Amygdala (tissue), 56 donors: ENCODE data around the gene RBM4B.
"Not testable (repeated sequence)": the region's sequence is repeated elsewhere in the genome, so short reads cannot be mapped to it uniquely, and the experiment has no call there.

Experiments used
- DNase-seq, 56 donors: peaks; one replicate each; lab custom pipeline; 2025; lab: John Stamatoyannopoulos, UW

RBM4B gene

DNA sequence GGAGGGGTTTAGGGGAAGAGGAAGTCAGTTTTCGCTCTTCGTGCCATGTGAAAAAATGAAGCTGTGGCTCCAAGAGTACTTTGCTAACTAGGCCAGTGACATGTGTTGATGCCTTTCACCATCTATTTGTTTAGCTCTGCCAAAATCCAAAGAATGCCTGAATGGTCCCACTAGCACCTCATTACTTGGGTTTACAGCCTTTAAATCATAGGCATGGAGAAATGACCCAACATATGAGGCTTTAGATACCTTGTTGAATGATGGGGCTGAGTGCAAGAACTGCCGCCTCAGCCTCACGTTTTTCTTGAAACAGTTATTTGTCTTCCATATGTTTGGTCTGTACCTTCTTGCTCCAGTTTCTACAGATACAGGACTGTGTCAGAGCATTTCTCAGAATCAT is 30.9 kb downstream of the RBM4B start:
- DNase-seq, result no peak

DNA sequence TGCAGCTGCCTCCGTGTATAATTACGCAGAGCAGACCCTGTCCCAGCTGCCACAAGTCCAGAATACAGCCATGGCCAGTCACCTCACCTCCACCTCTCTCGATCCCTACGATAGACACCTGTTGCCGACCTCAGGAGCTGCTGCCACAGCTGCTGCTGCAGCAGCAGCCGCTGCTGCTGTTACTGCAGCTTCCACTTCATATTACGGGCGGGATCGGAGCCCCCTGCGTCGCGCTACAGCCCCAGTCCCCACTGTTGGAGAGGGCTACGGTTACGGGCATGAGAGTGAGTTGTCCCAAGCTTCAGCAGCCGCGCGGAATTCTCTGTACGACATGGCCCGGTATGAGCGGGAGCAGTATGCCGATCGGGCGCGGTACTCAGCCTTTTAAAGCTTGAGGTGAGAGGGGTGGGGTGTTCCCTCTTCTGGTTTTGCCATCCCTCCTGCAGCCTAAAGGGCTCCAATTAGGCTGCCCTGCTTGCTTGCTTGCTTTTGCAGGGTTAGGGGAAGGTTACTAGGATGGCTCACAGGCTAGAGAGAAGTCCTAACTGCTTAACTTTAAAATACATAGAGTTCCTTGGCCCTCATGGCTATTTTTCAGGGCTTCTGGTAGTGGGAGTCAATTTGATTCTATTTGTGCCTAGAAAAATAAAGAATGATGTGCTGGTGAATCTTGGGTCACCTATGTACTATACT is 33.8 kb downstream of the RBM4B start:
- DNase-seq, result no peak

DNA sequence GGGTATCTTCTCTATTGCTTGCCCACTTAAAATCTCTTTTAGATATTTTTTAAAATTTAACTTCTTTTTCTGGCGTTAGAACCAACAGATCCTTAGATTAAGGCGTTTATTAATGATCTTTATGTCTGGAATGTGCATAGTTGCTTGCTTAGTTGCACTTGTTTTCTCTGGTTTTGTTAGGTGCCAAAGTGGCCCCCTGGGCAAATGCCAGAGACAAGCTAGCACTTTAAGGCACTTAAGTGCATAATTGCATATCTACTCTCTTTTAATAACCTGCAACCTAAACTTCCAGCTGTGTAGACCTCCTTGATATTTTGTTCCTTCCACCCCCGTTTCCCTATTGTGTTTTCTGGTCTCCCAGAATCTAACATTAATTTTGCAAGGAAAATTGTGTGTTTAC is 35.9 kb downstream of the RBM4B start:
- no peak for DNase-seq

DNA sequence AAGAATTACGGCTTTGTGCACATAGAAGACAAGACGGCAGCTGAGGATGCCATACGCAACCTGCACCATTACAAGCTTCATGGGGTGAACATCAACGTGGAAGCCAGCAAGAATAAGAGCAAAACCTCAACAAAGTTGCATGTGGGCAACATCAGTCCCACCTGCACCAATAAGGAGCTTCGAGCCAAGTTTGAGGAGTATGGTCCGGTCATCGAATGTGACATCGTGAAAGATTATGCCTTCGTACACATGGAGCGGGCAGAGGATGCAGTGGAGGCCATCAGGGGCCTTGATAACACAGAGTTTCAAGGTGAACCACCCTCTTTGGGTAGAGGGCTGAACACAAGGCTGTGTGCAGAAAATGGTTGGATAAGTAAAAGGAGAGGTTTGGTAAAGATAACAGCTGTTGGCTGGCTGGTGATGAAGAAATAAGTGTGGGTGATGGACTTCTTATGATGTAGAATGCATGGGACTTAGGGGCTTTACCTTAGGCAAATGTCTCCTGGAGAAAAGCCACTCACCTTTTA is 37.8 kb downstream of the RBM4B start:
- not testable (repeated sequence) for DNase-seq

DNA sequence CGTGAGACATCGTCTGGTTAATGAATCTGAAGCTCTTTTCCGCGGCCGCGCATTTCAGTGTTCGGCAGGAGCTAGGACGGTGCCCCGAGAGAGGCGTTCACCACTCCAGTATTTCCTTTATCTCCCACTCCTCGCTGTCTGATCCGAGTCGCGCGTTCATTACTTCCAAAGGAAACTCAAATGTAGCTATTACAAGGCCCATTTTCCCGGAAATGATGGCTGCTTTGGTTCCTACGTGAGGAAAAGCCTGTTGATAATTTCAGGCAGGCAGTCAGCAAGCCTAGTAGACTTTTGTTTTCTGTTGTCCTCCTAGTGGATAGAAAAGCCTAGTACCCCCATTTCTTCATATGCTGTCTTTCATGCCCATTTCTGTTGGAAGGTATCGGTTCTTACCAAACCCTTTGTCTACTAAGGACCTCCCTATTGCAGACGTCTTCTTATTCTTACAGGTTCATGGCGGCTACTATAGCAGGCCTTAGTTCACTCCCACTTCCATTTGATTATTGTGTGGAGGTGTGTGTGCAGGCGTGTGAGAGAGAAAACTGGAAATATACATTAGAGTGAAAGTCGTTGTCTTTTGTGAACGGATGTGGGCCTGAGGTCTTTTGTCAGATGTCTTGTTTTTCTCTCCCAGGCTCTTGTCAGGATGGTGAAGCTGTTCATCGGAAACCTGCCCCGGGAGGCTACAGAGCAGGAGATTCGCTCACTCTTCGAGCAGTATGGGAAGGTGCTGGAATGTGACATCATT is 38.4 kb downstream of the RBM4B start:
- DNase-seq, result peak in 14 of 56 donors; percentile 10 to 65 (median 48)

DNA sequence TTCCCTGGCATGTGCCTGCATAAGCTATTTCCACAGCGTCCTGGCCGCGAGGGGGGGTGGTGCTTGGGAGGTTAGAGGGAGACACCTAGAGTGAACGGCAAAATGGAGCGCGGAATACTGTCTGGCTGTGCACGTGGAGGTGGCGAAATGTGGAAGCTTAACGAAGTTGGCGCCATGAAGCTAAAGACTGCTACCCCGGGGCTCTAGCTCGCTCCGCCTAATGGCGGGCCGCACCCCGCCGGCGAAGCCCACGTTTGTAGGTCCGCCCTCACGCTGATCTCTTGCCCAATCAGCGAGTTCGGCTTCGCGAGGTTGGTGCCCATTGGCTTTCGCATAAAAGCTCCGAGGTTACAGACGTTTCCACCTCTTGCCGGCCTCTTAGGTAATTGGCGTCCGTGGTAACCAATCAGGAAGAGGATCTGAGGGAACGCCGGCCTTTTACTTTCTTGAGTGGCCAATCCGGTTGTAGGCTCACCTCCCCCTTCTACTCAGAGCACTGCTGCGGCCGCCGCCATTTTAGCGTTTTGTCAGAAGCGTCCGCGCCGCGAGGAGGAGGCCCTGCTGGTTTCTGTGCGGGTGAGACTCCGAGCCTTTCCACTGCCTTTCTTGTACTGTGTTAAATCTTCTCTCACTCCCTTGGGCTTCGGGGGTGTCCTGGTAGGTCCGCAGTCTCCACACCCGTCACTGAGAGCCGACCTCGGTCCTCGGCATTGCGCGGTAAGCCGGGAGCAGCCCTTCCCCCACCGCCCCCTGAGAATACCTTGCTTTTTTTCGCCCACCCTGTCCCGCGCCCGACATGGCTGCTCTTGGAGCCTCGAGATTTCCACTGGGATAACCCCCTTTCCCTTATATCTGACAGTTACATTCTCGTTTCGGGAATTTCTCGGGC is 39.3 kb downstream of the RBM4B start, which contains the start of gene RBM4:
RBM4 (plus strand) TSS at position 527 of the 889 bp plus-strand sequence. CDS start 1,009 bp downstream, outside the sequence.
- peak; percentile 66 to 100 (median 98) for DNase-seq

DNA sequence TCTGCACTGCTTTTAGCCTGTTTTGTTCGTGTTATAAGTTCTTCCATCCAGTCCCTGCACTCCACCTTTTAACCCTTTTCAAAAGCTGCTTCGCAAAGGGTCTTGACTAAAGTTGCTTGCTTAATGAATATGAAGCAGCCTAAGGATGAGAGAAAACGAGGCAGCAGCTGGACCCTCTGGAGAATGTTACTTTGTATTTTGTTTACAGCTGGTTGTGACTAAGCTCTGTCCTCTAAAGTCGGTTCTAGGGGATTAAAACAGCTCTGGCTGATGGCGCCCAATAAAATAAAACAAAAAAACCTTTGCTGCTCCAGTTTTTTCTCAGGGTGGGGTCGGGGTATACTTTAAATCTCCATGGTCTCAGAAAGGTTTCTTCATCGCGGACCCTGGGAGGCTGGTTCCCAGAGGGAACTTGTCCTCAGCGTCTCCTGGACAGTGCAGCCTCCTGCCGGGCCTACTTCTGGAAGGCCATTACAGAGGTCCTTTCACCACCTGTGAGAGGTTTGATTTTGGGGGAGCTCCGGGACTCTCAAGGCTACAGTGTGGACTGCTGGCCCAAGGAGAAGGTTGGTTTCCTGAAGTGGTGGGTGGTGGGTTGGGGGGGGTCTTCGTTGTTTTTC is 40.0 kb downstream of the RBM4B start:
- peak in 1 of 56 donors; percentile 33 for DNase-seq

DNA sequence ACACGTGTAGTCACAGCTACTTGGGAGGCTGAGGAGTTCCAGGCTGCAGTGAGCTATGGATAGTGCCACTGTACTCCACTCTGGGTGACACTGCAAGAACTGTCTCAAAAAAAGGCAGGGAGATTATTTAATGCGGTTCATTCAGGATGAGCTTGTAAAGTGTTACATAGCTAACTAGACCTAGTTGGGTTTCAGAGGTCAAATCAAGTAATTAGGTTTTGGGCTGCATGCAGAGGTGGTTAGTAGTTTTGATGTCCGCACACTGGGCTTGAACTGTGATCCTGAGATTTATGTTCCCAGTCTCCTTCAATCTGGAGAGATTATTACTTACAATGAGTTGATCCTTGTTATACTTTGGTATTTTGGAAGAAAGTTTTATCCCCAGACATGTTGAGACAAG is 41.3 kb downstream of the RBM4B start:
- DNase-seq, result no peak

DNA sequence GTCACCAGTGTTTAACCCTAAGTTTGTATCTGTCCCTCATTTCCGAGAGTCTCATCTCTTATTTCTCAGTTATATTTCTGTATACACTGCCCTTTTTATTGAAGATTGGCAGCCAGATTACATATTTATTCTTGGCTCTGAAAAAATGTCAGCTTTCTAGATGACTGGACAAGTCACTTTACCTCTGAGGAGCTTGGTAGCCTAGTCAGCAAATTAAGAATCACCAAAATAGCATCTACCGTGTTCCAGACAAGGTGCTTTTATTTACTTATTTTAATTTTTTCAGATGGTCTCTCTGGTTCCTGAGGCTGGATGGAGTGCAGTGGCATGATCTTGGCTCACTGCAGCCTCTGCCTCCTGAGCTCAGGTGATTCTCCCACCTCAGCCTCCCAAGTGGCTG is 44.7 kb downstream of the RBM4B start:
- DNase-seq, result no peak

DNA sequence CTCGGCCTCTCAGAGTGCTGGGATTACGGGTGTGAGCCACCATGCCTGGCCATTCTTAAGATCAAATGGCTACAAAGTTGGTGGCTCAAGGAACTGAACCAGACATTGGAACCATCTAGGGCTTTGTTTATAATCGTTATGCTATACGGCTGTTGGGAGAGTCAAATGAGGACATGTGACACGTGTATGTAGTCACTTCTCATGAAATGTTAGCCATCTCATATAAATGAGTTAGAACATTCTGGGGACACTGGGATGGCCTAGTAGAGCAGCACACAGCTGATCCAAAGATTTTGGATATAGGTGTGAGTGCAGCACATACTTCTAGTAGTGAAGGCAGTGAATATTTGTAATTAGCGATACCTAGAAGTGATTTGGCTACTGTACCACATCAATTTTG is 45.8 kb downstream of the RBM4B start:
- no peak for DNase-seq

DNA sequence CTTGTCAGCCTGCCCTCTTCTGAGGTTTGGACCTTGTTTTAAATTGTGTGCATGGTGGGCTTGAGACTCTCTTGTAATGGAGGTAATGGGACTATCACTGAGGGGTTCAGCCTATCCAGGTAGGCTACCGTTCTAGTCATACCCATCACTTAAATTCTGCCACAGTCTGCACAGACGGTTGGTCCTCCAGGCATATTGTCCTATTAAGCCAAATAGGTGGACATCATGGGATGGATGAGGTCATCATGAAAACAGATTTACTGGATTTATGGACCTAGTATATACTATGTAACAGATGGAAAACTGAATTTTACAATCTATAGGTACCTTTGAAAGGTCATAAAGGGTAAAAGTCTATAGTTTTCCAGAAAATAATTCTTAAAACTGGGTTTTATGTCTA is 48.3 kb downstream of the RBM4B start:
- no peak for DNase-seq

DNA sequence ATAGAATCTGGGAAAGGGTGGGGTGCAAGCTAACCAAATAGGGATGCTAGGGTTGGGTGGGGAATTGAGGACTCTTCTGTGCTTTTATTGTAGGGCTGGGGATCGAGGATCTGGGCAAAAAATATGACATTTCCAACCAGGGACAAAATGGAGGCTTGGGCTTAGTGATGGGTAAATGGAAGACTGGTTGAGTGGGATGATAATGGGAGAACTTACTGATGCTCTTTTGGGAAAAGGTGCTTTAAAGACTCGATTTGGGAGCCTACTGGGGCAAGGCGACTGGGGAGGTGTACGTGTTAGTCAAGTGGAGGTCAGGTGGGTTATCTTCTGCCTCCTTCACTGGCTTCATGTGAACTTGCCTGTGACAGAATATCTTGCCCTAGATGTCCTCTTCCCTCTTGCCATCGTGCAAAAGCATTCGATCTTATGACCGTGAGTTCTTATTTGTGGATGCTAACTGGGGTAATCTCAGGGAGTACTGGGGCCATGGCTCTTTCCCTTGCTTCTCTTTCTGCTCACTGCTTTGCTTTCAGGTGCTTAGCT is 49.6 kb downstream of the RBM4B start:
- DNase-seq, result no peak

DNA sequence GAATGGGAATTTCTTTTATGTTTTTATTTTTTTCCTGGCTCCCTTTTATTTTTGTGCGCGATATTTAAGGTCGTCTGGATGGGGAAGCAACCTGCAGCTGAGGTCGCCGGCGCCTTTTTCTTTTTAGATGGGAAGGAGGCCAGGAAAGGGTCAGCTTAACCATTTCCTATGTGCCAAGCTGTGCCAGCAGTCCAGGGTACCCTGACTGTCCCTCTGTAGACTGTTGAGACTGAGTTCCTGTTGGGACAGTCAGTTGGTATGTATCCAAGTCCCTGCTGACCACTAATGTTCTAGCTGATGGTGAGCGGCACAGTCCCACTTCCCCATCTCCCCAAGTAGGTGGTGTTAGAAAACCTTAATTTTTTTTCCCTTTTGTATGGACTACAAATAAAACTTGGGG is 50.8 kb downstream of the RBM4B start:
- DNase-seq, result peak in 2 of 56 donors; percentile 9 to 24

DNA sequence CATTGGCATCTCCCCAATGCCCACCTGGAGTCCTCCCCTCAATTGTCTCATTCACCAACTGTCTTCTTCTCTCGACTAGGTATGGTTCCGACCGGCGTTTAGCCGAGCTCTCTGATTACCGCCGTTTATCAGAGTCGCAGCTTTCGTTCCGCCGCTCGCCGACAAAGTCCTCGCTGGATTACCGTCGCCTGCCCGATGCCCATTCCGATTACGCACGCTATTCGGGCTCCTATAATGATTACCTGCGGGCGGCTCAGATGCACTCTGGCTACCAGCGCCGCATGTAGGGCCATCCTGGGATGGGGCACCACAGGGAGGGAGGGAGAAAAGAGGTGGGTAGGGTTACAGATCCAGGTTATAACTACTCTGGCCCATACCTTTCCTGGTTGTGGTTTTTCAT is 51.3 kb downstream of the RBM4B start:
- no peak for DNase-seq

DNA sequence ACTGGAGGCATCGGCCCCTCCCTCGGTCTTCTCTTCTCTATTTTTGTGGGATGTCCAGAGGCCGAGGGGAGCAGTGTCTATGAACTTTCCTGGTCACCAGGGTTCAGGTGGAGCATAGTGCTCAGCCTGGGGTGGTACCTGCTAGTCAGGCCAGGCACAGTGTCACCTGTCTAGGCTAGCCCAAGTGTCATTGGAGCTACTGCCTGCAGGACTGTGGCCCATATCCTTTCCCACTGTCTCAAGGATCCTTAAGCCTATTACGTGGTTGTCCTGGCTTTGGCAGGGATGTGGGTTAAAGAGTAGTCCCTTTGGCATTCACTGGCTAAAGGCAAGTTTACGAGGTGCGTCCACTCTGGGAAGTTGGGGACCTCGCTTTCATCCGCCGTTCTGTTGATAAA is 51.9 kb downstream of the RBM4B start:
- no peak for DNase-seq

DNA sequence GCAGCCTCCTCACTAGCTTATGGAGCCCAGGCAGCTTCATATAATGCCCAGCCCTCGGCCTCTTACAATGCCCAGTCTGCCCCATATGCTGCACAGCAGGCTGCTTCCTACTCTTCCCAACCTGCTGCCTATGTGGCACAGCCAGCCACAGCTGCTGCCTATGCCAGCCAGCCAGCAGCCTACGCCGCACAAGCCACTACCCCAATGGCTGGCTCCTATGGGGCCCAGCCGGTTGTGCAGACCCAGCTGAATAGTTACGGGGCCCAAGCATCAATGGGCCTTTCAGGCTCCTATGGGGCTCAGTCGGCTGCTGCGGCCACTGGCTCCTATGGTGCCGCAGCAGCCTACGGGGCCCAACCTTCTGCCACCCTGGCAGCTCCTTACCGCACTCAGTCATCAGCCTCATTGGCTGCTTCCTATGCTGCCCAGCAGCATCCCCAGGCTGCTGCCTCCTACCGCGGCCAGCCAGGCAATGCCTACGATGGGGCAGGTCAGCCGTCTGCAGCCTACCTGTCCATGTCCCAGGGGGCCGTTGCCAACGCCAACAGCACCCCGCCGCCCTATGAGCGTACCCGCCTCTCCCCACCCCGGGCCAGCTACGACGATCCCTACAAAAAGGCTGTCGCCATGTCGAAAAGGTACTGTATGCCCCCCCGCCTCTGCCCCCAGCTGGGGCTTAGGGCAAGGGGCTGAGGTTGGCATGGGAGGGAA is 52.5 kb downstream of the RBM4B start:
- DNase-seq, result no peak

DNA sequence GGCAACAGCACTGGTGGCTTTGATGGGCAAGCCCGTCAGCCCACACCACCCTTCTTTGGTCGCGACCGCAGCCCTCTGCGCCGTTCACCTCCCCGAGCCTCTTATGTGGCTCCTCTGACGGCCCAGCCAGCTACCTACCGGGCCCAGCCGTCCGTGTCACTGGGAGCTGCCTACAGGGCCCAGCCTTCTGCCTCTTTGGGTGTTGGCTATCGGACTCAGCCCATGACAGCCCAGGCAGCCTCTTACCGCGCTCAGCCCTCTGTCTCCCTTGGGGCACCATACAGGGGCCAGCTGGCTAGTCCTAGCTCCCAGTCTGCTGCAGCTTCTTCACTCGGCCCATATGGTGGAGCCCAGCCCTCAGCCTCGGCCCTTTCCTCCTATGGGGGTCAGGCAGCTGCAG is 53.2 kb downstream of the RBM4B start:
- DNase-seq, result no peak

DNA sequence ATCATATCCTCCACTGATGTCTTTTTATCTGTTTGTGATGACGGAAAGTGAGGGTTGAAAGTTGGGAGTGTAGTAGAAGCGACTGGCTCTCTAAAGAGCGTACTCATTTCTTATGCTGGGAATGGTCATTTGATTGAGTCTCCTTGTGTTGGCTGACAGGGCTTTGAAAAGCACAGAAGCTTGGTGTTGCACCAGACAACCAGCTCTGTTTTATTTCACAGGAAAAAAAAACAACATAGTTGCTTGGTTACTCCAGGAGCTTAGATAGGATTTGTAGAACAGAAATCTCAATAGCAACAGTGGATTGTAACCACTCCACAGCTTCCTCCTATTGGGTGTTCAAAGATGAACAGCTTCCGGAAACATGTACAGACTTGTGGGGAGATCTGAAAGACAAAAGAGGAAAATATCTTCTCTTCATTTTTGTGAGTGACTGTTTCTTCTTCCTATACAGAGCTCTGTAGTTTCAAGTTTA is 58.6 kb downstream of the RBM4B start:
- DNase-seq, result peak in 3 of 56 donors; percentile 15 to 21 (median 19)

DNA sequence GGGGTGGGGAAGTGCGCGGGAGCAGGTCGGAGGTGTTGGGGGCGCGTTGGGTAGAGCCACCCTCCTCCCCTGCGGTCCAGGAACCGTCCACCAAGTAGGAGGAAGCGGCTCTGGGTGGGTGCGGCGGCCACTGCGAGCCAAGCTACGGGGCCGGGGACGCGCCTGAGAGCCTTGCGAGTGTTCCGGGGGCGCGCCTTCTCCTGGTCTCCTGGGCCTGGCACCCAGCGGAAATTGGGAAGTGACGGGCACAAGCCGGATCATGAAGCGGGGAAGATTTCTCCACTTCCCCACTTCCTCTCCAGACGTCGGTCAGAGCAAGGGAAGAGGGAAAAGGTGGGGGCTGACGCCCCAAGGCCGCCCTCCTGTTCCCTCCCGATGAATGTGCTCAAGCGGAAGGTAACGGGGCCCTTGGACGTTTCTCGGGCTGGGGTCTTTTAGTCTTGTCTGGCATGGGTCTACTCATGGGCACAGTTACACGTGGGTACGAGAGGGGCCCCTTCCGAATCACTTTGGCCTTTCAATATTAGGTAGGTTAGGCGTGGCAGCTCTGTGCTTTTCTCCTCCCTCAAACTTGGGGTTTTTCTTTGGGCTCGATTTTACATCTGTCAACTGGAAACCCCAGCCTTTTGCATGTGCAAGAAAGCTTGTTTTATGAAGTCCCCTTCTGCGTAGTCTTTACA is 60.4 kb downstream of the RBM4B start:
- DNase-seq, result peak in 15 of 56 donors; percentile 34 to 83 (median 69)
